Liver (tissue), 9 donors: ENCODE data around the gene NUDT1. TPM values are rescaled to one million over a fixed set of nuclear protein-coding genes. Genes with fewer than 3 reads are reported as not detected.

Experiments used
- DNase-seq: peaks from one replicate; pipeline ENCODE4 v3.0.0-alpha.2; 2017; ENCODE audit warnings: low spot score
- H3K27ac ChIP-seq, 2 donors: one replicate each; pipeline ENCODE4 v1.7.0; 2013; ENCODE audit warnings: inconsistent platforms in 2 of 2, low read length in 2 of 2, control low read depth in 1 of 2, low read depth in 1 of 2, mild to moderate bottlenecking in 1 of 2
- H3K27me3 ChIP-seq, 4 donors: one replicate each; pipeline versions ENCODE4 v1.6.1 to v1.7.0; 2013; ENCODE audit warnings: low read length in 3 of 4, inconsistent platforms in 1 of 4, mild to moderate bottlenecking in 1 of 4, moderate library complexity in 1 of 4; ENCODE audit not compliant: control insufficient read depth in 4 of 4, insufficient read depth in 4 of 4
- H3K36me3 ChIP-seq, 4 donors: one replicate each; pipeline versions ENCODE4 v1.6.1 to v1.7.0; 2013; ENCODE audit warnings: low read length in 3 of 4, mild to moderate bottlenecking in 3 of 4, low read depth in 1 of 4, moderate library complexity in 1 of 4; ENCODE audit not compliant: control insufficient read depth in 4 of 4, insufficient read depth in 3 of 4
- H3K4me1 ChIP-seq, 4 donors: one replicate each; pipeline versions ENCODE4 v1.6.1 to v1.7.0; 2013; ENCODE audit warnings: low read length in 3 of 4, mild to moderate bottlenecking in 3 of 4, moderate library complexity in 1 of 4; ENCODE audit not compliant: control insufficient read depth in 4 of 4, insufficient read depth in 4 of 4
- H3K4me3 ChIP-seq, 3 donors: one replicate each; pipeline versions ENCODE4 v1.6.1 to v1.7.0; 2013; ENCODE audit warnings: low read length in 3 of 3, control low read depth in 1 of 3, low read depth in 1 of 3, mild to moderate bottlenecking in 1 of 3
- H3K9ac ChIP-seq, 2 donors: one replicate each; pipeline ENCODE4 v1.7.0; 2013; ENCODE audit warnings: low read length in 2 of 2, mild to moderate bottlenecking in 2 of 2, moderate library complexity in 2 of 2, control low read depth in 1 of 2, low read depth in 1 of 2
- H3K9me3 ChIP-seq, 4 donors: one replicate each; pipeline versions ENCODE4 v1.6.1 to v1.7.0; 2013; ENCODE audit warnings: low read length in 3 of 4; ENCODE audit not compliant: control insufficient read depth in 4 of 4
- FOXA2 ChIP-seq: IDR thresholded peaks from 2 replicates; pipeline ENCODE4 v1.6.1; 2016; ENCODE audit warnings: antibody characterized with exemption
- GABPA ChIP-seq, 2 donors: IDR thresholded peaks in 1 of 2; conservative IDR thresholded peaks in 1 of 2; 2 replicates each; pipeline ENCODE4 v1.6.1; 2016; ENCODE audit warnings: antibody characterized with exemption in 2 of 2, mild to moderate bottlenecking in 1 of 2, moderate library complexity in 1 of 2
- HNF4G ChIP-seq: IDR thresholded peaks from 2 replicates; pipeline ENCODE4 v1.6.1; 2016; ENCODE audit warnings: antibody characterized with exemption
- NR2F2 ChIP-seq: IDR thresholded peaks from 2 replicates; pipeline ENCODE4 v1.6.1; 2016; ENCODE audit warnings: antibody characterized with exemption
- RAD21 ChIP-seq, 2 donors: IDR thresholded peaks; 2 replicates each; pipeline ENCODE4 v1.6.1; 2016; ENCODE audit warnings: antibody characterized with exemption in 2 of 2, mild to moderate bottlenecking in 2 of 2
- RXRA ChIP-seq, 2 donors: IDR thresholded peaks; 2 replicates each; pipeline ENCODE4 v1.6.1; 2017 to 2018; ENCODE audit warnings: antibody characterized with exemption in 2 of 2, mild to moderate bottlenecking in 1 of 2
- YY1 ChIP-seq: IDR thresholded peaks from 2 replicates; pipeline ENCODE4 v1.6.1; 2016; ENCODE audit warnings: antibody characterized with exemption, mild to moderate bottlenecking
- WGBS: extraction: QIAGEN DNeasy Blood & Tissue Kit; methylation state at CpG from one replicate; pipeline ENCODE4 v1.1.7; 2013; 5-methylcytosine and 5-hydroxymethylcytosine counted together
- polyA plus RNA-seq, 2 donors: library from polyadenylated mRNA; stranded (reverse) in 1 of 2; unstranded in 1 of 2; fragments of 200-250 nt in 1 of 2; fragments of >200 nt in 1 of 2; fragmentation: Nextera tagmentation in 1 of 2; extraction: Ambion mirVana in 1 of 2; gene quantifications; one replicate each; pipeline versions ENCODE4 v1.2.1 to v1.2.3, GENCODE V29; 2013 to 2015
- total RNA-seq, 2 donors: library from RNA; depleted of rRNA; stranded (reverse); fragments of >200 nt; gene quantifications; one replicate each; pipeline ENCODE4 v1.2.3, GENCODE V29; 2014
- TF ChIP-seq, protein P1 (sequence below): IDR thresholded peaks from 2 replicates; pipeline ENCODE4 v1.6.1; 2016; ENCODE audit warnings: antibody characterized with exemption
- TF ChIP-seq, protein P2 (sequence below): IDR thresholded peaks from 2 replicates; pipeline ENCODE4 v1.6.1; 2016; ENCODE audit warnings: antibody characterized with exemption, mild to moderate bottlenecking
- TF ChIP-seq, protein P3 (sequence below): fragments of 150-350 bp; IDR thresholded peaks from 2 replicates; pipeline ENCODE4 v1.5.1; 2017; ENCODE audit warnings: improper control_type of control experiment, low read depth, low read length; ENCODE audit not compliant: missing input control
- TF ChIP-seq, protein P4 (sequence below): IDR thresholded peaks from 2 replicates; pipeline ENCODE4 v1.6.1; 2016; ENCODE audit warnings: antibody characterized with exemption
- TF ChIP-seq, protein P5 (sequence below): IDR thresholded peaks from 2 replicates; pipeline ENCODE4 v1.6.1; 2016; ENCODE audit warnings: antibody characterized with exemption
- donor health status: healthy.
- donor health status: healthy.
- donor health status: healthy.
- donor health status: healthy.
- donor health status: healthy.

The NUDT1 gene
- total and polyA plus RNA-seq, 4 donors, result 1.0 to 22.3 (median 3.1) TPM

DNA sequence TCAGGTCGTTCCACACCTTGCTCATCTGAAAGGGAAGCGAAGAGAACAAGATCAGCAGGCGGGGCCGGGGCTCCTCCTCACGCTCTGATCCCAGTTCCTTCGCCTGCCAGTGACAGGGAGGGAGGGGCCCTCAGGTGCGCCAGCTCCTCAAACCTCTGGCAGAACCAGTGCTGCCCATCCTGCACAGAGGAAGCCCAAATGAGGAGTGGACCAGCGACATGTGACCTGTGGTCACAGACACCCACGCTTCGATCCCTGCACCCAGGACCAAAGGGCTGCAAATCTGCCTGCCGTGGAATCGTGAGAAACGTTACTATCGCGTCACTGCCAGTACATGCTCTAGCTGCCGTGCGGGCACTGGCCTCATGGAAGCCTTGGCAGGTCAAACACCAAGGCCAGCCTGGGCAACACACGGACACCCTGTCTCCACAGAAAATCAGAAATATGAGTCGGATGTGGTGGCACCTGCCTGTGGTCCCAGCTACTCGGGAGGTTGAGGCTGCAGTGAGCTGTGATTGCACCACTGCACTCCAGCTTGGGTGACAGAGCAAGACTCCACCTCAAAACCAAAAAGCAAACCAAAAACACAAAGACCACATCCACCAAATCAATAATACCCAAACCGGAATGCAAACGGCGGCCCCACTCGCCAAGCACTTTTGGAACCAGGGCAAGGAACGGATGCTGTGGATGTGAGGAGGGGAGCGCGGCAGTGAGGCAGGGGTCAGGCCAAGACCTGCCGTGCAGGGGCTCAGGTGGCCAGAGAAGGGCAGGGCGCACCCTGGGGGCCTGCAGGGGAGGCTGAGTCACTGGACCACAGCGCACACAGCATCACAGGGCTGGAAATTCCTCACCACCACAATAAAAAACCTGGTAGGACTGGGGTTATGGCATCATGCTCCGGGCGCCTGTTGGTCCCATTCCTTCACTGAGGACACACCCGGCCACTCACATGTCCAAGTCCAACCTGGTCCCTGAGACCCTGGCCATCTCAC is 13.4 kb downstream of the NUDT1 start:
- Histone ChIP-seq H3K4me1 (no peaks in the 10 kb centered on the region), H3K4me3 (no peak overlapping the region), H3K9me3 (no peaks in the 10 kb centered on the region), H3K9ac (no peak overlapping the region), H3K27ac (no peak overlapping the region), H3K36me3 (peaks cover 0 to 15% (median 3%) of the 10 kb centered on the region in 4 donors), H3K27me3 (no peaks in the 10 kb centered on the region)
- 92% methylated on average over 33 of the region's 33 CpGs for whole genome bisulfite sequencing
- no peak for DNase-seq
- TF ChIP-seq RXRA (IDR thresholded peaks at IDR 0.05) (no peak), FOXA2 (no peak), RAD21 (IDR thresholded peaks at IDR 0.05) (no peak), GABPA (IDR thresholded peaks at IDR 0.05 in 1 of 2, conservative IDR thresholded peaks at IDR 0.05 in 1 of 2) (no peak), NR2F2 (no peak), HNF4G (no peak)
- TF ChIP-seq, protein P1, sequence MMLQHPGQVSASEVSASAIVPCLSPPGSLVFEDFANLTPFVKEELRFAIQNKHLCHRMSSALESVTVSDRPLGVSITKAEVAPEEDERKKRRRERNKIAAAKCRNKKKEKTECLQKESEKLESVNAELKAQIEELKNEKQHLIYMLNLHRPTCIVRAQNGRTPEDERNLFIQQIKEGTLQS, result no peak
- TF ChIP-seq, protein P2, sequence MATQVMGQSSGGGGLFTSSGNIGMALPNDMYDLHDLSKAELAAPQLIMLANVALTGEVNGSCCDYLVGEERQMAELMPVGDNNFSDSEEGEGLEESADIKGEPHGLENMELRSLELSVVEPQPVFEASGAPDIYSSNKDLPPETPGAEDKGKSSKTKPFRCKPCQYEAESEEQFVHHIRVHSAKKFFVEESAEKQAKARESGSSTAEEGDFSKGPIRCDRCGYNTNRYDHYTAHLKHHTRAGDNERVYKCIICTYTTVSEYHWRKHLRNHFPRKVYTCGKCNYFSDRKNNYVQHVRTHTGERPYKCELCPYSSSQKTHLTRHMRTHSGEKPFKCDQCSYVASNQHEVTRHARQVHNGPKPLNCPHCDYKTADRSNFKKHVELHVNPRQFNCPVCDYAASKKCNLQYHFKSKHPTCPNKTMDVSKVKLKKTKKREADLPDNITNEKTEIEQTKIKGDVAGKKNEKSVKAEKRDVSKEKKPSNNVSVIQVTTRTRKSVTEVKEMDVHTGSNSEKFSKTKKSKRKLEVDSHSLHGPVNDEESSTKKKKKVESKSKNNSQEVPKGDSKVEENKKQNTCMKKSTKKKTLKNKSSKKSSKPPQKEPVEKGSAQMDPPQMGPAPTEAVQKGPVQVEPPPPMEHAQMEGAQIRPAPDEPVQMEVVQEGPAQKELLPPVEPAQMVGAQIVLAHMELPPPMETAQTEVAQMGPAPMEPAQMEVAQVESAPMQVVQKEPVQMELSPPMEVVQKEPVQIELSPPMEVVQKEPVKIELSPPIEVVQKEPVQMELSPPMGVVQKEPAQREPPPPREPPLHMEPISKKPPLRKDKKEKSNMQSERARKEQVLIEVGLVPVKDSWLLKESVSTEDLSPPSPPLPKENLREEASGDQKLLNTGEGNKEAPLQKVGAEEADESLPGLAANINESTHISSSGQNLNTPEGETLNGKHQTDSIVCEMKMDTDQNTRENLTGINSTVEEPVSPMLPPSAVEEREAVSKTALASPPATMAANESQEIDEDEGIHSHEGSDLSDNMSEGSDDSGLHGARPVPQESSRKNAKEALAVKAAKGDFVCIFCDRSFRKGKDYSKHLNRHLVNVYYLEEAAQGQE, result no peak
- TF ChIP-seq, protein P3, sequence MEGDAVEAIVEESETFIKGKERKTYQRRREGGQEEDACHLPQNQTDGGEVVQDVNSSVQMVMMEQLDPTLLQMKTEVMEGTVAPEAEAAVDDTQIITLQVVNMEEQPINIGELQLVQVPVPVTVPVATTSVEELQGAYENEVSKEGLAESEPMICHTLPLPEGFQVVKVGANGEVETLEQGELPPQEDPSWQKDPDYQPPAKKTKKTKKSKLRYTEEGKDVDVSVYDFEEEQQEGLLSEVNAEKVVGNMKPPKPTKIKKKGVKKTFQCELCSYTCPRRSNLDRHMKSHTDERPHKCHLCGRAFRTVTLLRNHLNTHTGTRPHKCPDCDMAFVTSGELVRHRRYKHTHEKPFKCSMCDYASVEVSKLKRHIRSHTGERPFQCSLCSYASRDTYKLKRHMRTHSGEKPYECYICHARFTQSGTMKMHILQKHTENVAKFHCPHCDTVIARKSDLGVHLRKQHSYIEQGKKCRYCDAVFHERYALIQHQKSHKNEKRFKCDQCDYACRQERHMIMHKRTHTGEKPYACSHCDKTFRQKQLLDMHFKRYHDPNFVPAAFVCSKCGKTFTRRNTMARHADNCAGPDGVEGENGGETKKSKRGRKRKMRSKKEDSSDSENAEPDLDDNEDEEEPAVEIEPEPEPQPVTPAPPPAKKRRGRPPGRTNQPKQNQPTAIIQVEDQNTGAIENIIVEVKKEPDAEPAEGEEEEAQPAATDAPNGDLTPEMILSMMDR, result no peak

DNA sequence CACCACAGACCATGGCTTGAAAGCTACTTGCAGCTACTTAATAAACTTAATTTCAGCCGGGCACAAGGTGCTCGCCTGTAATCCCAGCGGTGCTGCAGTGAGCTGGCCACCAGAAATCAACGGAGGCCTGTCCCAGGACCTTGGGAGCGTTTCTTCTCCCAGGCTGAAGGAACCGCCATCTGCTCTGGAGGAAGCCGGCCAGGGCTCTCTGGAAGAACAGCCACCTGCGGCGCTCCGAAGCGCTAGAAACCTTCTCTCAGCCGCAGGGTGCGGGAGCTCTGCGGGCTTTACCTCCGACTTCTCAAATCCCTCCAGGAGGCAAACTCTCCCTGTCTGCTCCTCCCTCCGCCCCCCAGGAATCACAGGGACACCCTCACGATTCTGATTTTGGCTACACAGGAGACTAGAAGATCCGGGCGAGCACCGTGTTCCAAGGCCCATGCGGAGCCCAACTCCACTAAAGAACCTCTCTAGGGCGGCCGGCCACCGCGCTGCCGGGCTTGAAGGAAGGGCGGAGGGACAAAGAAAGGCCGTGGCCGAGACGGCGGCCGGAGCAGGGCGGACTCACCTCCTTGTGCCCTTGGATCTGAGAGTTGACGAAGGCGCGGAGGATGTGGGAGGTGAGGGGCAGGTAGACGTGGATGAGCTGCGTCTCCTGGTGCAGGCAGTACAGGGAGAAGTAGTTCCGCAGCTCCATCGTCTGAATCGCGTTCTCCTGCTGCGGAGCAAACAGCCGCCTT is 14.4 kb downstream of the NUDT1 start:
- Histone ChIP-seq H3K9ac (no peak overlapping the region), H3K36me3 (peaks cover 0 to 15% (median 4%) of the 10 kb centered on the region in 4 donors), H3K9me3 (no peaks in the 10 kb centered on the region), H3K27ac (no peak overlapping the region), H3K4me3 (no peak overlapping the region), H3K27me3 (no peaks in the 10 kb centered on the region), H3K4me1 (no peaks in the 10 kb centered on the region)
- TF ChIP-seq, protein P4, sequence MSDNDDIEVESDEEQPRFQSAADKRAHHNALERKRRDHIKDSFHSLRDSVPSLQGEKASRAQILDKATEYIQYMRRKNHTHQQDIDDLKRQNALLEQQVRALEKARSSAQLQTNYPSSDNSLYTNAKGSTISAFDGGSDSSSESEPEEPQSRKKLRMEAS, result no peak
- TF ChIP-seq, protein P2, result no peak
- TF ChIP-seq YY1, result no peak
- TF ChIP-seq, protein P5, sequence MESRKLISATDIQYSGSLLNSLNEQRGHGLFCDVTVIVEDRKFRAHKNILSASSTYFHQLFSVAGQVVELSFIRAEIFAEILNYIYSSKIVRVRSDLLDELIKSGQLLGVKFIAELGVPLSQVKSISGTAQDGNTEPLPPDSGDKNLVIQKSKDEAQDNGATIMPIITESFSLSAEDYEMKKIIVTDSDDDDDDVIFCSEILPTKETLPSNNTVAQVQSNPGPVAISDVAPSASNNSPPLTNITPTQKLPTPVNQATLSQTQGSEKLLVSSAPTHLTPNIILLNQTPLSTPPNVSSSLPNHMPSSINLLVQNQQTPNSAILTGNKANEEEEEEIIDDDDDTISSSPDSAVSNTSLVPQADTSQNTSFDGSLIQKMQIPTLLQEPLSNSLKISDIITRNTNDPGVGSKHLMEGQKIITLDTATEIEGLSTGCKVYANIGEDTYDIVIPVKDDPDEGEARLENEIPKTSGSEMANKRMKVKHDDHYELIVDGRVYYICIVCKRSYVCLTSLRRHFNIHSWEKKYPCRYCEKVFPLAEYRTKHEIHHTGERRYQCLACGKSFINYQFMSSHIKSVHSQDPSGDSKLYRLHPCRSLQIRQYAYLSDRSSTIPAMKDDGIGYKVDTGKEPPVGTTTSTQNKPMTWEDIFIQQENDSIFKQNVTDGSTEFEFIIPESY, result no peak
- TF ChIP-seq, protein P1, result no peak
- no peak for DNase-seq
- WGBS, result 96% methylated on average over 44 of the region's 44 CpGs
